Measurements from ENCODE around the gene APIP. TPM values are rescaled to one million over a fixed set of nuclear protein-coding genes. Genes with fewer than 3 reads are reported as not detected.
"Not testable (repeated sequence)": the region's sequence is repeated elsewhere in the genome, so short reads cannot be mapped to it uniquely, and the experiment has no call there.

Gene APIP
- total and polyA plus RNA-seq, 2 of the 8 experiments (the other 6 are each of a cell fraction or from before 2014, with no cell fraction given), result 10.4 to 25.7 TPM

DNA sequence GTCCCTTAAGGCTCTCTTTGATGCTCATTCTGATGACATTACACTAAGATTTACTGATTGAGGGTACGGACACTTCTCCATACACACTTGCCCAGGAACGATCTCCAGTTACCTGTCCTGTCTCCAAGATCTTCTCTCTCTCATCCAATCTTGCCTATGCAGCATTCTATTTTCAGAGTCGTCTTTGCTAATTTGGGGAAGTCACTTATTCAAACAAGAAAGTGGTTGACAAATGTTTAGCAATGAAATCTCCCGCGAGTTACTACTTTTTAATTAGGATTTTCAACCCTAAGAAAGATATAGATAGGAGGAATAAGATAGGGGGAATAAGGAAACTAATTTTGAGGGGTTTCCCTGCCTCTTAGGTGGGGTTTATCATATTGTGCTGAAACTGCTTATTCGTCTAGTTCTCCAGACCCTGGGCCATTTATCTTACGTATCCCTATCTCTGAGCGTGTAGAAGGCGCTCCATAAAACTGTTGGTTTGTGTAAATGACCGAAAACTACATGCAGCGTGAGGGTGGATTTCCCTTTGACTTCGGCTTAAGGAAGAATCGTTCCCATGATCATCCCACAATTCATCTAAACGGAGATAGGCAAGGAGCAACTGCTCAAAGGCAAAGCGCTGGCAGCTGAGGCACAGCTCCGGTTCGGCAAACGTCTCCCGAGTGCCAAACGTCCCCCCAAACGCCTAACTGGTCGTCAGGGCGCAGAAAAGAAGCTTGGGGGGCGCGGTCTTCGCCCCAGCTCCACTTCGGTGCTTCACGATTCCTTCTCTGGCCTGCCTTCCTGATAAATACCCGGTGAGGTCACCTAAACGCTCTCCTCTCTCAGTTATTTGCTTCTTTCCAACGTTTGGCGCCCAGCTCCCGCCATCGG, 804 bp downstream of the APIP start (continued):
- TF ChIP-seq CBX8 (IDR thresholded peaks at IDR 0.05; ENCODE audit: borderline replicate concordance, low read depth, low read length), result no peak
- peak; percentile 72 for TF ChIP-seq KDM4A (IDR thresholded peaks at IDR 0.05; ENCODE audit: low read depth, low read length, severe bottlenecking)
- no peak for TF ChIP-seq TAF7 (optimal IDR thresholded peaks at IDR 0.05; ENCODE audit: borderline replicate concordance, low read depth, low read length)

DNA sequence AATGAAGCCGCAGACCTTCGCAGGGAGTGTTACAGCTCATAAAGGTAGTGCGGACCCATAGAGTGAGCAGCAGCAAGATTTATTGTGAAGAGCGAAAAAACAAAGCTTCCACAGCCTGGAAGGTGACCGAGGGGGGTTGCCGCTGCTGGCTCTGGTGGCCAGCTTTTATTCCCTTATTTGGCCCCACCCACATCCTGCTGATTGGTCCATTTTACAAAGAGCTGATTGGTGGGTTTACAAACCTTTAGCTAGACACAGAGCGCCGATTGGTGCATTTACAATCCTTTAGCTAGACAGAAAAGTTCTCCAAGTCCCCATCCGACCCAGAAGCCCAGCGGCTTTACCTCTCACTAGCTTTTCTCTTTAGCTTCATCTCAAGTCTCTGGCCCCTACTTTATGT, 2.6 kb downstream of the APIP start:
- H4K20me1 ChIP-seq (replicated peaks in 1 of 2; ENCODE audit: control insufficient read depth in 1 of 2, insufficient read depth in 2 of 2, low read length in 2 of 2); H3K4me1 ChIP-seq (replicated peaks in 1 of 4; ENCODE audit: control insufficient read depth in 3 of 4, insufficient read depth in 4 of 4, low read length in 3 of 4); H3K79me1 ChIP-seq (ENCODE audit: low read depth, low read length); H3K18ac ChIP-seq (ENCODE audit: extremely low read depth, low read length); H3K4me3 ChIP-seq (ENCODE audit: extremely low read depth in 1 of 4, insufficient read depth in 2 of 4, low read depth in 3 of 4, low read length in 4 of 4); H3K56ac ChIP-seq (replicated peaks; ENCODE audit: insufficient read length, low read depth, low read length); H3K36me3 ChIP-seq (ENCODE audit: control insufficient read depth in 2 of 4, insufficient read depth in 4 of 4, low read length in 3 of 4); H2AK5ac ChIP-seq (ENCODE audit: low read depth, low read length); H2BK20ac ChIP-seq (ENCODE audit: low read length); H3K23me2 ChIP-seq (ENCODE audit: low read depth, low read length); H4K5ac ChIP-seq (ENCODE audit: insufficient read length, low read depth, low read length); H3K14ac ChIP-seq (ENCODE audit: insufficient read length); H2BK120ac ChIP-seq (replicated peaks; ENCODE audit: low read depth, low read length); H2BK5ac ChIP-seq (ENCODE audit: low read depth, low read length); H3K23ac ChIP-seq (ENCODE audit: insufficient read length); H3K27me3 ChIP-seq (replicated peaks in 1 of 4; ENCODE audit: control insufficient read depth in 3 of 4, extremely low read depth in 1 of 4, insufficient read depth in 3 of 4, low read length in 3 of 4); H3K9ac ChIP-seq (replicated peaks in 1 of 4; ENCODE audit: extremely low read depth in 1 of 4, low read depth in 3 of 4, low read length in 3 of 4); DNase-seq (ENCODE audit: low read depth in 1 of 2, low spot score in 2 of 2); H4K8ac ChIP-seq (ENCODE audit: extremely low read depth, insufficient read depth, low read length); H3K4me2 ChIP-seq (ENCODE audit: insufficient read depth in 1 of 2, low read depth in 2 of 2, low read length in 2 of 2); POLR2A ChIA-PET (ENCODE audit: partially characterized antibody); H2BK15ac ChIP-seq (ENCODE audit: low read length); H2BK12ac ChIP-seq (ENCODE audit: low read depth, low read length); H3K4ac ChIP-seq (replicated peaks; ENCODE audit: insufficient read length, low read depth, low read length); H2AFZ ChIP-seq (ENCODE audit: low read length); H3K27ac ChIP-seq (ENCODE audit: low read depth, low read length); H4K91ac ChIP-seq (replicated peaks; ENCODE audit: insufficient read length, low read length); FAIRE-seq; H3K9me3 ChIP-seq (ENCODE audit: insufficient read depth in 2 of 2, low read depth in 1 of 2, low read length in 1 of 2): not testable (repeated sequence)
- CTCF ChIA-PET (ENCODE audit: partially characterized antibody), result interaction anchor here (1.0 to 2.0 kb wide), 3 partner anchors 13 to 22 kb away, joined by 3 to 5 read pairs (median 3); no protein-coding TSS in a partner anchor
- 84% methylated on average over 10 of the region's 10 CpGs; no CpG with 5 or more reads in 1 of the 2 experiments for WGBS, 2 experiments (ENCODE audit: extremely low coverage in 1 of 2, insufficient coverage in 1 of 2, insufficient read length in 1 of 2, insufficient replicate concordance in 2 of 2, low coverage in 1 of 2, low lambda C conversion rate in 2 of 2, missing lambda C conversion rate in 1 of 2)
- peaks cover 4 to 30% of the 10 kb centered on the region in 2 experiments; a peak in 3 of 4 replicates for H3K79me2 ChIP-seq (ENCODE audit: control insufficient read depth in 1 of 2, insufficient read depth in 2 of 2, low read length in 2 of 2)
